Panc1 (cell line): Measurements from ENCODE around the gene NT5C2. TPM values are rescaled to one million over a fixed set of nuclear protein-coding genes. Genes with fewer than 3 reads are reported as not detected.

Source experiments
- ATAC-seq: fragments of 200-7000 bp; cut with Tn5 transposase; 2 replicates; pipeline ENCODE4 v1.9.1; 2020; ENCODE audit warnings: mild to moderate bottlenecking, moderate library complexity
- BruUV-seq: library from RNA; stranded (reverse); fragments of 400-500 nt; replicated peaks from 2 replicates; lab custom pipeline; 2021; lab: Mats Ljungman, UMichigan
- CTCF ChIA-PET: fragments of 300-600 bp; sonication (Branson Sonifier 250); formaldehyde crosslinking; loops from one replicate; lab custom pipeline; 2022; ENCODE audit warnings: antibody characterized with exemption; lab: Charles Lee
- POLR2A ChIA-PET: fragments of 300-600 bp; sonication (Branson Sonifier 250); formaldehyde crosslinking; loops from one replicate; lab custom pipeline; 2022; ENCODE audit warnings: antibody characterized with exemption; lab: Charles Lee
- DNase-seq: peaks from one replicate; pipeline ENCODE4 v3.0.0-alpha.2; 2010; ENCODE audit warnings: low read depth, low spot score
- H3K27ac ChIP-seq: 2 replicates; pipeline ENCODE4 v1.5.1; 2011; ENCODE audit warnings: mild to moderate bottlenecking, low read length, inconsistent platforms
- H3K27me3 ChIP-seq: fragments of 200-500 bp; sonication (Bioruptor generic); 2 replicates; pipeline ENCODE4 v1.6.0; 2014; ENCODE audit warnings: low read length, inconsistent platforms; ENCODE audit not compliant: control insufficient read depth, insufficient read depth
- H3K36me3 ChIP-seq: fragments of 200-500 bp; sonication (Bioruptor generic); 2 replicates; pipeline ENCODE4 v1.5.1; 2014; ENCODE audit warnings: inconsistent platforms, mild to moderate bottlenecking, low read length, moderate library complexity; ENCODE audit not compliant: control insufficient read depth, insufficient read depth
- H3K4me1 ChIP-seq: 2 replicates; pipeline ENCODE4 v1.5.1; 2011; ENCODE audit warnings: inconsistent platforms, mild to moderate bottlenecking, low read length, moderate library complexity; ENCODE audit not compliant: control insufficient read depth, insufficient read depth
- H3K4me3 ChIP-seq, 2 experiments: 2 replicates each; pipeline ENCODE4 v1.5.1; 2011 to 2012; ENCODE audit warnings: low read depth in 2 of 2, low read length in 2 of 2, mild to moderate bottlenecking in 2 of 2, inconsistent platforms in 1 of 2, moderate library complexity in 1 of 2
- H3K9me3 ChIP-seq: fragments of 200-500 bp; sonication (Bioruptor generic); 2 replicates; pipeline ENCODE4 v1.5.1; 2014; ENCODE audit warnings: low read depth, mild to moderate bottlenecking, inconsistent platforms, low read length, moderate library complexity; ENCODE audit not compliant: control insufficient read depth, insufficient read depth
- POLR2AphosphoS5 ChIP-seq: IDR thresholded peaks from 2 replicates; pipeline ENCODE4 v1.6.1; 2012; ENCODE audit warnings: mild to moderate bottlenecking, low read depth, low read length, moderate library complexity
- SIN3A ChIP-seq: IDR thresholded peaks from 2 replicates; pipeline ENCODE4 v1.6.1; 2012; ENCODE audit warnings: low read depth, mild to moderate bottlenecking, low read length, moderate library complexity, borderline replicate concordance; ENCODE audit not compliant: insufficient read depth
- TCF7L2 ChIP-seq: IDR thresholded peaks from 2 replicates; pipeline ENCODE4 v1.6.1; 2011; ENCODE audit warnings: mild to moderate bottlenecking, low read depth, low read length, inconsistent platforms
- in situ Hi-C: cut with HindIII; loops from 2 replicates; pipeline ENCODE4 v1.10.0; 2016; ENCODE audit warnings: low sequenced_read_pairs, low pct_unique_long_range_greater_than_20kb
- intact Hi-C: fragments of 100-400 bp; cut with micrococcal nuclease; formaldehyde crosslinking; loops from one replicate; pipeline ENCODE4 v1.10.0; 2022; ENCODE audit not compliant: unreplicated experiment
- total RNA-seq: library from RNA; stranded (reverse); gene quantifications from one replicate; pipeline ENCODE4 v1.2.1, GENCODE V29; 2021; ENCODE audit not compliant: unreplicated experiment
- TF ChIP-seq, protein P1 (sequence below), 2 experiments: IDR thresholded peaks; 2 replicates each; pipeline ENCODE4 v1.6.1; 2011 to 2012; ENCODE audit warnings: low read depth in 2 of 2, control low read depth in 1 of 2, low read length in 1 of 2, mild to moderate bottlenecking in 1 of 2, moderate library complexity in 1 of 2; ENCODE audit not compliant: insufficient read depth in 1 of 2
- TF ChIP-seq, protein P2 (sequence below): fragments of 450-650 bp; IDR thresholded peaks from 2 replicates; pipeline ENCODE4 v1.5.1; 2017; ENCODE audit warnings: mild to moderate bottlenecking

The NT5C2 gene
- total RNA-seq, 1 experiment from 2014 or later: 150 TPM

DNA sequence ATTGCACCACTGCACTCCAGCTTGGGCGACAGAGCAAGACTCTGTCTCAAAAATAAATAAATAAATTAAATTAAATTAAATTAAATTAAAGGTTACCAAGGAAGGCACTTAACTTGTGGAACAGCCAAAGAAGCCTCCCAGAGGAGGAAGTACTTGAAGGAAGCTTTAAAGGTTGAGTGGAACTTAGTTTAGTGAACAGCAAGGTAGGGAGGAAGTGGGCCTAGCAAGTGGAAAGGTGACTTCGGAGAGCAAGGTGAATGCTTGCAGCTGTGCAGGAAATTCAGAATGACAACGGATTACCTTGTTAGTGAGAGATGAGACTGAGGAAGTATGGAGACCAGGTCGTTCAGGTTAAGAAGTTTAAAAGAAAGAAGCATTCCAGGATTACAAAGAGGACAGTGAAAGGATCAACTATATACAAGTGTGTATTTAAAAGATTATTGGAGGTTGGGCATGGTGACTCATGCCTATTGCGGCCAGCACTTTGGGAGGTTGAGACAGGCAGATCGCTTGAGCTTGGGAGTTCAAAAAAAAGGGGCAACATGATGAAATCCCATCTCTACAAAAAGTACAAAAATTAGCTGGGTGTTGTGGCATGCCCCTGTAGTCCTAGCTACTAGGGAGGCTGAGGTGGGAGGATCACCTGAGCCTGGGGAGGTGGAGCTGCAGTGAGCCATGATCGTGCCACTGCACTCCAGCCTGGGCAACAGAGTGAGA lies 39.9 kb upstream of the NT5C2 start:
- no peaks in the 10 kb centered on the region for H3K27me3 ChIP-seq
- DNase-seq (no peak), ATAC-seq (no peak)
- POLR2A ChIA-PET: interaction anchor here (0.9 to 2.0 kb wide), 2 partner anchors 39 to 42 kb away, joined by 4 to 26 read pairs; no protein-coding TSS in a partner anchor
- H3K36me3 ChIP-seq: no peaks in the 10 kb centered on the region
- no peak overlapping the region for H3K4me3 ChIP-seq
- TF ChIP-seq, protein P1, sequence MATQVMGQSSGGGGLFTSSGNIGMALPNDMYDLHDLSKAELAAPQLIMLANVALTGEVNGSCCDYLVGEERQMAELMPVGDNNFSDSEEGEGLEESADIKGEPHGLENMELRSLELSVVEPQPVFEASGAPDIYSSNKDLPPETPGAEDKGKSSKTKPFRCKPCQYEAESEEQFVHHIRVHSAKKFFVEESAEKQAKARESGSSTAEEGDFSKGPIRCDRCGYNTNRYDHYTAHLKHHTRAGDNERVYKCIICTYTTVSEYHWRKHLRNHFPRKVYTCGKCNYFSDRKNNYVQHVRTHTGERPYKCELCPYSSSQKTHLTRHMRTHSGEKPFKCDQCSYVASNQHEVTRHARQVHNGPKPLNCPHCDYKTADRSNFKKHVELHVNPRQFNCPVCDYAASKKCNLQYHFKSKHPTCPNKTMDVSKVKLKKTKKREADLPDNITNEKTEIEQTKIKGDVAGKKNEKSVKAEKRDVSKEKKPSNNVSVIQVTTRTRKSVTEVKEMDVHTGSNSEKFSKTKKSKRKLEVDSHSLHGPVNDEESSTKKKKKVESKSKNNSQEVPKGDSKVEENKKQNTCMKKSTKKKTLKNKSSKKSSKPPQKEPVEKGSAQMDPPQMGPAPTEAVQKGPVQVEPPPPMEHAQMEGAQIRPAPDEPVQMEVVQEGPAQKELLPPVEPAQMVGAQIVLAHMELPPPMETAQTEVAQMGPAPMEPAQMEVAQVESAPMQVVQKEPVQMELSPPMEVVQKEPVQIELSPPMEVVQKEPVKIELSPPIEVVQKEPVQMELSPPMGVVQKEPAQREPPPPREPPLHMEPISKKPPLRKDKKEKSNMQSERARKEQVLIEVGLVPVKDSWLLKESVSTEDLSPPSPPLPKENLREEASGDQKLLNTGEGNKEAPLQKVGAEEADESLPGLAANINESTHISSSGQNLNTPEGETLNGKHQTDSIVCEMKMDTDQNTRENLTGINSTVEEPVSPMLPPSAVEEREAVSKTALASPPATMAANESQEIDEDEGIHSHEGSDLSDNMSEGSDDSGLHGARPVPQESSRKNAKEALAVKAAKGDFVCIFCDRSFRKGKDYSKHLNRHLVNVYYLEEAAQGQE (IDR thresholded peaks at IDR 0.05; ENCODE audit: insufficient read depth in 1 of 2, low read depth in 2 of 2, low read length in 1 of 2): no peak
- TF ChIP-seq TCF7L2: no peak
- TF ChIP-seq POLR2AphosphoS5: no peak
- TF ChIP-seq SIN3A: no peak
- TF ChIP-seq, protein P2, sequence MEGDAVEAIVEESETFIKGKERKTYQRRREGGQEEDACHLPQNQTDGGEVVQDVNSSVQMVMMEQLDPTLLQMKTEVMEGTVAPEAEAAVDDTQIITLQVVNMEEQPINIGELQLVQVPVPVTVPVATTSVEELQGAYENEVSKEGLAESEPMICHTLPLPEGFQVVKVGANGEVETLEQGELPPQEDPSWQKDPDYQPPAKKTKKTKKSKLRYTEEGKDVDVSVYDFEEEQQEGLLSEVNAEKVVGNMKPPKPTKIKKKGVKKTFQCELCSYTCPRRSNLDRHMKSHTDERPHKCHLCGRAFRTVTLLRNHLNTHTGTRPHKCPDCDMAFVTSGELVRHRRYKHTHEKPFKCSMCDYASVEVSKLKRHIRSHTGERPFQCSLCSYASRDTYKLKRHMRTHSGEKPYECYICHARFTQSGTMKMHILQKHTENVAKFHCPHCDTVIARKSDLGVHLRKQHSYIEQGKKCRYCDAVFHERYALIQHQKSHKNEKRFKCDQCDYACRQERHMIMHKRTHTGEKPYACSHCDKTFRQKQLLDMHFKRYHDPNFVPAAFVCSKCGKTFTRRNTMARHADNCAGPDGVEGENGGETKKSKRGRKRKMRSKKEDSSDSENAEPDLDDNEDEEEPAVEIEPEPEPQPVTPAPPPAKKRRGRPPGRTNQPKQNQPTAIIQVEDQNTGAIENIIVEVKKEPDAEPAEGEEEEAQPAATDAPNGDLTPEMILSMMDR: no peak
- CTCF ChIA-PET: interaction anchor here (1.5 kb wide), 1 partner anchor 10 kb away, joined by 5 read pairs; no protein-coding TSS in a partner anchor
- BruUV-seq: no TSS peak
- intact Hi-C loops: no loop called here
- peaks cover 49% of the 10 kb centered on the region for H3K4me1 ChIP-seq
- peak overlapping the region; percentile 86 for H3K27ac ChIP-seq
- no peaks in the 10 kb centered on the region for H3K9me3 ChIP-seq
- in situ Hi-C loops: no loop called here

DNA sequence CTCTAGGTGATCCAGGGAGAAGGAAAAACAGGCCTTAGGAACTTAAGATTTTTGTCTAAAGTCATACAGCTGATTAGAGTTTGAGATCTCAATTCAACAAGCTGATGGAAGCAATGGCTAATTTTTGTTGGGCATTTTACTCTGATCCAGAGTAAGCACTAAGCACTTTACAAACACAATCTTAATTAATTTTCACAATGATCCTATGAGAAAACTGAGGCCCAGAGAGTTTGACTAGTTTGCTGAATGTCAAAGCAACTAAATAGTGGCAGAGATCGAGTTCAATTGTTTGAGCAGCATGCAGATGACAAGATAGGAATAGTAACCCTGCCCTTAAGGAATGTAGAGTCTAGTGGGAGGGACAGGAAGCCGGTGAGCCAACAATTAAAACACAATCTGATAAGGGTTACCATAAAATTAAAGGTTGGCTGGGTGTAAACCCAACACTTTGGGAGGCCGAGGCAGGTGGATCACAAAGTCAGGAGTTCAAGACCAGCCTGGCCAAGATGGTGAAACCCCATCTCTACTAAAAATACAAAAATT lies 39.1 kb upstream of the NT5C2 start:
- peak overlapping the region; percentile 86 for H3K27ac ChIP-seq
- in situ Hi-C loops: no loop called here
- H3K4me3 ChIP-seq: no peak overlapping the region
- ChIA-PET POLR2A (interaction anchor here (0.9 to 2.0 kb wide), 3 partner anchors 39 to 47 kb away, joined by 4 to 26 read pairs (median 4); no protein-coding TSS in a partner anchor), CTCF (interaction anchor here (0.6 to 1.5 kb wide), 2 partner anchors 10 to 49 kb away, joined by 4 to 5 read pairs; no protein-coding TSS in a partner anchor)
- BruUV-seq: no TSS peak
- no peaks in the 10 kb centered on the region for H3K27me3 ChIP-seq
- DNase-seq: no peak
- peaks cover 54% of the 10 kb centered on the region for H3K4me1 ChIP-seq
- intact Hi-C loops: no loop called here
- peak; percentile 20; the same call in 1 of the 2 replicates for ATAC-seq
- TF ChIP-seq TCF7L2 (no peak), POLR2AphosphoS5 (peak; percentile 47; the same call in 1 of the 2 replicates)
- no peaks in the 10 kb centered on the region for H3K9me3 ChIP-seq
- H3K36me3 ChIP-seq: no peaks in the 10 kb centered on the region
